Upper lobe of left lung (tissue), 4 donors: ENCODE data around the gene NCOR2.

Experiments
- EP300 ChIP-seq, 4 donors: sonication (generic); formaldehyde crosslinking; IDR thresholded peaks; one replicate each; pipeline ENCODE4 v1.5.1; 2017; ENCODE audit warnings: antibody characterized with exemption in 4 of 4, control low read depth in 2 of 4
- POLR2A ChIP-seq, 4 donors: fragments of 450-650 bp; IDR thresholded peaks; one replicate each; pipeline ENCODE4 v1.5.1; 2016 to 2017; ENCODE audit warnings: antibody characterized with exemption in 4 of 4, mild to moderate bottlenecking in 2 of 4
- POLR2AphosphoS5 ChIP-seq, 2 donors: sonication (generic); formaldehyde crosslinking; IDR thresholded peaks; one replicate each; pipeline ENCODE4 v1.5.1; 2017; ENCODE audit warnings: antibody characterized with exemption in 2 of 2
- TF ChIP-seq, protein P1 (sequence below), 6 experiments: fragments of 450-650 bp in 4 of 6; fragments of 200-600 bp in 2 of 6; sonication (generic) in 2 of 6; IDR thresholded peaks; one replicate each; pipeline ENCODE4 v1.5.1; 2016 to 2019; ENCODE audit warnings: antibody characterized with exemption in 6 of 6

DNA sequence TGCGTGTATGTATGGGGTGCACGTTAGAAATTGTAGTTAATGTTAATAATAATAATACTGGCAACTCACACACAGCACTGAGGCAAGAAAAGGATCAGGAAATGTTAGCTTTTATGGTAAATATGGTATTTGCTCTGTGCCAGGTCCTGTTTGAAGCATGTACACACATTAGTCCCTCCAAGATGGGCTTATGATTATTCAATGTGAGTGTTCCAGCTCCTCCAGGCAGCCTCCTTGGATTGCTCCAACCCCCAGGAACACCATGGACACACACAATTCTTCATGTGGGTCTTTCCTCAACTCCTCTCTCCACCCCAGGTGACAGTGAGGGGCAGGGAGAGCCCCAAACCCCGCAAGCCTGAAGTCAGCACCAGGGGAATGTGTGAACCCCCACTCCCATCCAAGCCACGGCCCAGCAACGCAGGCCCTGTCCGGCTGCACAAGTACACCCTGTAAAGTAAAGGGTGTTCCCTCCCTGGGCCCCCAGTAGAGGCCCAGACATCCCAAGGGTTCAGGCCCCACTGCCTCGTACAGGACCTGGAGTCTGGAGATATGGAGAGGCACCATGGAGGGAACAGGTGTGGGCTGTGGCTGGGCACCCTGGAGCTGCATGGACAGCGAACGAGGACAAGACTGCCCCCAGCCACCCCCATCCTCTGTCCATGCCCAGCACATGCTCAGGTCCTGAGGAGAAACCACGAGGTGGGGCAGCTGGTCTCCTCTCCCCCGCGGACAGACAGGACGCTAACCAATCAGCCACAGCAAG, 41.3 kb downstream of the NCOR2 start:
- TF ChIP-seq, protein P1, sequence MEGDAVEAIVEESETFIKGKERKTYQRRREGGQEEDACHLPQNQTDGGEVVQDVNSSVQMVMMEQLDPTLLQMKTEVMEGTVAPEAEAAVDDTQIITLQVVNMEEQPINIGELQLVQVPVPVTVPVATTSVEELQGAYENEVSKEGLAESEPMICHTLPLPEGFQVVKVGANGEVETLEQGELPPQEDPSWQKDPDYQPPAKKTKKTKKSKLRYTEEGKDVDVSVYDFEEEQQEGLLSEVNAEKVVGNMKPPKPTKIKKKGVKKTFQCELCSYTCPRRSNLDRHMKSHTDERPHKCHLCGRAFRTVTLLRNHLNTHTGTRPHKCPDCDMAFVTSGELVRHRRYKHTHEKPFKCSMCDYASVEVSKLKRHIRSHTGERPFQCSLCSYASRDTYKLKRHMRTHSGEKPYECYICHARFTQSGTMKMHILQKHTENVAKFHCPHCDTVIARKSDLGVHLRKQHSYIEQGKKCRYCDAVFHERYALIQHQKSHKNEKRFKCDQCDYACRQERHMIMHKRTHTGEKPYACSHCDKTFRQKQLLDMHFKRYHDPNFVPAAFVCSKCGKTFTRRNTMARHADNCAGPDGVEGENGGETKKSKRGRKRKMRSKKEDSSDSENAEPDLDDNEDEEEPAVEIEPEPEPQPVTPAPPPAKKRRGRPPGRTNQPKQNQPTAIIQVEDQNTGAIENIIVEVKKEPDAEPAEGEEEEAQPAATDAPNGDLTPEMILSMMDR (IDR thresholded peaks at IDR 0.05): no peak
- TF ChIP-seq POLR2A (IDR thresholded peaks at IDR 0.05): no peak
- TF ChIP-seq EP300 (IDR thresholded peaks at IDR 0.05): no peak
- no peak for TF ChIP-seq POLR2AphosphoS5 (IDR thresholded peaks at IDR 0.05)
